HG03520 (cell line): ENCODE measurements around the gene GNB1.

ENCODE experiments used
- ATAC-seq: cut with Tn5 transposase; IDR thresholded peaks from one replicate; pipeline ENCODE4 v1.9.1; 2021; ENCODE audit warnings: mild to moderate bottlenecking, moderate library complexity; ENCODE audit not compliant: unreplicated experiment

The GNB1 gene

GRCh38 chr1:1768249-1768992 is 122.5 kb downstream of the GNB1 start:
- ATAC-seq = no peak

GRCh38 chr1:1764876-1765470 is 125.9 kb downstream of the GNB1 start:
- ATAC-seq = no peak

- ATAC-seq = no peak
Measured at GRCh38 chr1:1763657-1764621, 126.9 kb downstream of the GNB1 start.

GRCh38 chr1:1761504-1762376 is 129.1 kb downstream of the GNB1 start:
- no peak for ATAC-seq

- ATAC-seq = no peak
Measured at GRCh38 chr1:1760715-1761114, 130.2 kb downstream of the GNB1 start.

GRCh38 chr1:1760345-1760650 is 130.6 kb downstream of the GNB1 start:
- ATAC-seq = no peak

GRCh38 chr1:1759456-1760344 is 131.2 kb downstream of the GNB1 start:
- no peak for ATAC-seq

GRCh38 chr1:1758692-1759455 is 132.0 kb downstream of the GNB1 start:
- ATAC-seq = no peak

GRCh38 chr1:1758059-1758621 is 132.7 kb downstream of the GNB1 start:
- ATAC-seq = no peak

GRCh38 chr1:1757422-1758058 is 133.3 kb downstream of the GNB1 start:
- no peak for ATAC-seq

GRCh38 chr1:1756661-1757421 is 134.0 kb downstream of the GNB1 start:
- no peak for ATAC-seq

GRCh38 chr1:1755852-1756251 is 135.0 kb downstream of the GNB1 start:
- no peak for ATAC-seq

- no peak for ATAC-seq
Measured at GRCh38 chr1:1755426-1755825, 135.5 kb downstream of the GNB1 start.

- ATAC-seq = no peak
Measured at GRCh38 chr1:1754051-1754815, 136.7 kb downstream of the GNB1 start.

- no peak for ATAC-seq
Measured at GRCh38 chr1:1753607-1754005, 137.3 kb downstream of the GNB1 start.

- no peak for ATAC-seq
Measured at GRCh38 chr1:1752636-1753606, 138.0 kb downstream of the GNB1 start.
